GM23248 (cell line): ENCODE data around the gene TFF1. TPM values are rescaled to one million over a fixed set of nuclear protein-coding genes. Genes with fewer than 3 reads are reported as not detected.

Experiments
- DNase-seq: peaks from one replicate; pipeline ENCODE4 v3.0.0-alpha.2; 2015
- H2AFZ ChIP-seq: fragments of 200-600 bp; sonication (generic); 2 replicates; pipeline ENCODE4 v1.6.1; 2016; ENCODE audit warnings: antibody characterized with exemption
- H3F3A ChIP-seq: fragments of 200-600 bp; sonication (generic); 2 replicates; pipeline ENCODE4 v1.6.1; 2016; ENCODE audit warnings: mild to moderate bottlenecking, antibody characterized with exemption, mixed run types; ENCODE audit not compliant: insufficient read depth
- H3K27ac ChIP-seq: fragments of 200-600 bp; sonication (generic); 2 replicates; pipeline ENCODE4 v1.5.1; 2016; ENCODE audit warnings: mild to moderate bottlenecking
- H3K27me3 ChIP-seq: fragments of 200-600 bp; sonication (generic); replicated peaks from 2 replicates; pipeline ENCODE4 v1.6.1; 2016; ENCODE audit warnings: mild to moderate bottlenecking; ENCODE audit not compliant: insufficient read depth
- H3K36me3 ChIP-seq: fragments of 200-600 bp; sonication (generic); 2 replicates; pipeline ENCODE4 v1.6.1; 2016; ENCODE audit warnings: low read depth, mild to moderate bottlenecking
- H3K4me1 ChIP-seq: fragments of 200-600 bp; sonication (generic); 2 replicates; pipeline ENCODE4 v1.6.1; 2016; ENCODE audit warnings: mild to moderate bottlenecking; ENCODE audit not compliant: insufficient read depth
- H3K4me2 ChIP-seq: fragments of 200-600 bp; sonication (generic); one replicate; pipeline ENCODE4 v1.6.1; 2016; ENCODE audit warnings: mild to moderate bottlenecking; ENCODE audit not compliant: unreplicated experiment
- H3K4me3 ChIP-seq: fragments of 200-600 bp; sonication (generic); 2 replicates; pipeline ENCODE4 v1.5.1; 2016; ENCODE audit warnings: mild to moderate bottlenecking
- H3K79me2 ChIP-seq: fragments of 200-600 bp; sonication (generic); 2 replicates; pipeline ENCODE4 v1.6.1; 2016; ENCODE audit warnings: mild to moderate bottlenecking; ENCODE audit not compliant: insufficient read depth
- H3K9ac ChIP-seq: fragments of 200-600 bp; sonication (generic); 2 replicates; pipeline ENCODE4 v1.6.1; 2016; ENCODE audit warnings: mild to moderate bottlenecking
- H3K9me2 ChIP-seq: fragments of 200-600 bp; sonication (generic); 2 replicates; pipeline ENCODE4 v1.6.1; 2016; ENCODE audit warnings: mixed run types, mild to moderate bottlenecking, moderate library complexity; ENCODE audit not compliant: insufficient read depth
- H3K9me3 ChIP-seq: fragments of 200-600 bp; sonication (generic); one replicate; pipeline ENCODE4 v1.6.1; 2017; ENCODE audit warnings: low read depth
- H4K20me1 ChIP-seq: fragments of 200-600 bp; sonication (generic); 2 replicates; pipeline ENCODE4 v1.6.0; 2016; ENCODE audit not compliant: insufficient read depth
- EZH2 ChIP-seq: fragments of 200-600 bp; sonication (generic); IDR thresholded peaks from 2 replicates; pipeline ENCODE4 v1.6.1; 2018; ENCODE audit warnings: antibody characterized with exemption, mild to moderate bottlenecking; ENCODE audit not compliant: insufficient read depth, poor library complexity, severe bottlenecking
- EZH2phosphoT487 ChIP-seq: fragments of 200-600 bp; sonication (generic); IDR thresholded peaks from 2 replicates; pipeline ENCODE4 v1.6.1; 2018; ENCODE audit warnings: antibody characterized with exemption, moderate library complexity, mild to moderate bottlenecking, low read depth; ENCODE audit not compliant: insufficient read depth
- WGBS, 2 experiments: methylation state at CpG; one replicate each; pipeline ENCODE4 v1.1.6; 2015 to 2017; ENCODE audit warnings: low lambda C conversion rate in 2 of 2, low coverage in 1 of 2; ENCODE audit errors: missing lambda C conversion rate in 2 of 2; 5-methylcytosine and 5-hydroxymethylcytosine counted together
- in situ Hi-C: fragments of 300-500 bp; cut with MboI; formaldehyde crosslinking; loops from 2 replicates; pipeline ENCODE4 v1.15.0; 2020
- polyA plus RNA-seq: library from polyadenylated mRNA; unstranded; fragments of >200 nt; fragmentation: Nextera tagmentation; extraction: Ambion mirVana; gene quantifications from 2 replicates; pipeline ENCODE4 v1.2.1, GENCODE V29; 2016
- total RNA-seq: library from RNA; depleted of rRNA; stranded (reverse); fragments of >200 nt; shearing (Covaris generic); gene quantifications from 2 replicates; pipeline ENCODE4 v1.2.3, GENCODE V29; 2014

Gene TFF1
- total and polyA plus RNA-seq, 2 experiments from 2014 or later = not detected

DNA sequence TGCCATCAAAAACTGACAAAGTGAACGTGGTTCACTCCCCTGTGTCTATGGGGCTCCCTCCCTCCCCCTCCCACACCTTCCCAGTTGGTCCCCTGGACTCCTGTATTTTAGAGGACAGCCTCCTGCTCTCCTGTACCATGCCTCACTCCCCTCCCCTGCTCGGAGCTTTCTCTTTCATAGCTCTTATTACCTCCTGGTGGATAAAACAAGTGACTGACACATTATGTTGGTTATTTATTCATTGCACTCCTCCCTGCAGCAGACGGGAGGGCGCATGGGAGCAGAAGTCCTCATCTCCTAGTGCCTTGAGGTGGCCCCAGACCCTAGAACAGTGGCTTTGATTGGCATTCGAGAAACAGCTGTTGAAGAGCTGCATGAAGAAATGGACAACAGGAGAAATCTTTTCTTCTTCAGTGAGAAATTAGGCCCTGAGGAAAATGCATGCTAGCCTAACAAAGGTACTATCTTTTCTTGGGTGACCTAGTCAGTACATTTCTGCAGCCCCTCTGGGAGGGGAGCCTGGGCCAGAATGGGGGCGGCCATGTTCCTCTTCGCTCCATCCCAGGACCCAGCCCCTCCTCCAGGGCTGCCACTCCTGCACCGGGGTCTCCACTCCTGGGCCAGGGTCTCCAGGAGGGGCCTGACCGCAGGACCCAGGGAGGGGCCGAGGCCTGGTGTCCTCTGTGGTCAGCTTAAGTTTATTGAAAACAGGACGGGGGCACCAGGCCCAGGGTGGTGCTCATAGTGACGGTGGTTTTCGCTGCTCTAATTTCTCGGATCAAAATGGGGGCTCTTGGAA lies 1.2 kb upstream of the TFF1 start:
- no peaks in the 10 kb centered on the region for H3K9me3 ChIP-seq
- 51 to 56% methylated on average over 13 to 14 of the region's 14 CpGs for WGBS, 2 experiments
- no peaks in the 10 kb centered on the region for H3K9me2 ChIP-seq
- H2AFZ ChIP-seq = no peak overlapping the region
- H3K79me2 ChIP-seq = no peaks in the 10 kb centered on the region
- H3K4me3 ChIP-seq = no peak overlapping the region
- H4K20me1 ChIP-seq = no peaks in the 10 kb centered on the region
- H3K27me3 ChIP-seq = no peaks in the 10 kb centered on the region
- H3K36me3 ChIP-seq = no peaks in the 10 kb centered on the region
- H3K4me1 ChIP-seq = no peaks in the 10 kb centered on the region
- no peaks in the 10 kb centered on the region for H3F3A ChIP-seq
- TF ChIP-seq EZH2phosphoT487 = no peak
- no peak overlapping the region for H3K27ac ChIP-seq
- H3K4me2 ChIP-seq = no peak overlapping the region
- no peak overlapping the region for H3K9ac ChIP-seq
- no peak for DNase-seq
- in situ Hi-C loops = no loop called here

DNA sequence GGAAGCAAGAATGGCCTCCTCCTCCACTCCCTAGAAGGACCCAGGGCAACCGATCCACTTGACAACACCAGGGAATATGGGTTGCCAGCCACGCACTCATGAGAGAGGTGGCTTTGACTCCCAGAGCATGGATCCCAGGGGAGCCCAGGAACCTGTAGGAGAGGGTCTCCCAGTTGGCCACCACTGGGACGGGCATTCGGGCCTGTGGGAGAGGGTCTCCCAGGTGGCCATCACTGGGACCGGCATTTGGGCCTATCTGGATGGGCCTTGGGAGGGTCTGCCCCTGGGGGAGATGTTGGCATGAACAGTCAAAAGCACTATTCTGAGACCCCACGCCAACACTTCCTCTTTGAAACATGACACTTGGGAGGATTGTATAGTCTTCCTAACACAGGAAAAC lies 565 bp downstream of the TFF1 start:
- Histone ChIP-seq H3K9me2 (no peaks in the 10 kb centered on the region), H3F3A (no peaks in the 10 kb centered on the region), H3K27me3 (0 out of 2 replicates have a peak, but pooled peaks cover 2% of the 10 kb centered on the region), H3K9ac (no peak overlapping the region), H3K4me1 (no peaks in the 10 kb centered on the region), H3K27ac (no peak overlapping the region), H4K20me1 (no peaks in the 10 kb centered on the region), H2AFZ (no peak overlapping the region), H3K4me3 (no peak overlapping the region), H3K36me3 (no peaks in the 10 kb centered on the region), H3K4me2 (no peak overlapping the region), H3K79me2 (no peaks in the 10 kb centered on the region), H3K9me3 (no peaks in the 10 kb centered on the region)
- TF ChIP-seq EZH2 (no peak), EZH2phosphoT487 (no peak)
- in situ Hi-C loops = no loop called here
- DNase-seq = no peak
- WGBS, 2 experiments = 38 to 42% methylated on average over 6 of the region's 6 CpGs

DNA sequence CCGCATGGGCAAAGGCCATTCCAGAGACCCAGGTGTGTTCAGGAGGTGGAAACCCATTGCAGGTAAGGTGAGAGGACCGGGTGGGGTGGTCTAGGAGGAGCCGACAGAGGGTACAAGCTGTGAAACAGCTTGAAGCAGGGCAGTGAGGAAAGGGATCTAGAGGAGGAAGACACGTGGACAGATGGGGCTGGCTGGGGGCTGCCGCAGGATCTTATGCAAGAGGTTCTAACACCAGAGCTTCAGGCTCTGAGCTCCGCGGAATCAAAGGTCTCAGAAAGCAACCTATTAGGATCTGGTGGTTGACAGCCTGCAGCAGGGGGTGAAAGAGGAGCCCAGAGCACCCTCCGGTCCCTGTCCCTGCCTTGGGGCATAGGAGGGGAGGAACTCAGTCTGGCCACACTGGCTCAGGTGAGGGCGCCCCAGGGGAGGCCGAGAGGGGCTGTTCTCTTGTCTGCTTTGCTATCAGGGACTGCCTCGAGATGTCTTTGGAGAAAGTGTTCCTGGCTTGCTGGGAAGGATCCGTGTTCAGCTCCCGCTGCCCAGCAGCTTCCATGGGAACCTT lies 1.9 kb downstream of the TFF1 start:
- WGBS, 2 experiments = 48 to 51% methylated on average over 13 of the region's 13 CpGs
- TF ChIP-seq EZH2 = no peak
- no peak for TF ChIP-seq EZH2phosphoT487
- Histone ChIP-seq H3K27me3 (0 out of 2 replicates have a peak, but pooled peaks cover 2% of the 10 kb centered on the region), H3F3A (no peaks in the 10 kb centered on the region), H4K20me1 (no peaks in the 10 kb centered on the region), H3K27ac (no peak overlapping the region), H3K9ac (no peak overlapping the region), H3K36me3 (no peaks in the 10 kb centered on the region), H3K4me2 (no peak overlapping the region), H3K4me1 (no peaks in the 10 kb centered on the region), H3K9me3 (no peaks in the 10 kb centered on the region), H3K9me2 (no peaks in the 10 kb centered on the region), H3K4me3 (no peak overlapping the region), H2AFZ (no peak overlapping the region), H3K79me2 (no peaks in the 10 kb centered on the region)
- DNase-seq = no peak
- in situ Hi-C loops = no loop called here

DNA sequence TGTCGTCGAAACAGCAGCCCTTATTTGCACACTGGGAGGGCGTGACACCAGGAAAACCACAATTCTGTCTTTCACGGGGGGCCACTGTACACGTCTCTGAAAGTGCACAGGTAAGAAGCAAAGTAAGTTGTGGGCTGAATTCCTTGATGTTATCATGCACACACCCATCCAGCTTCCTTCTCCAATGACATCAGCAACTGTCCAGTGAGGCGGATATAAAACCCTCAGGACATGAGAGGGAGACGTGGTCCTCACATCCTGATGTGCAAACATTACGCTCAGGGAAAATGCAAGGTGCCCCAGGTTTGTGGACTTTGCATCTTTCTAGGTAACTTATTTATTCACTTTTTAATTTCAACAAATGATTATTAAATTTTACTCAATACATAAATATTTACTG lies 3.0 kb downstream of the TFF1 start:
- in situ Hi-C loops = no loop called here
- H3K4me3 ChIP-seq = no peak overlapping the region
- H3K36me3 ChIP-seq = no peaks in the 10 kb centered on the region
- no peaks in the 10 kb centered on the region for H3K4me1 ChIP-seq
- no peak overlapping the region for H3K4me2 ChIP-seq
- H3K27ac ChIP-seq = no peak overlapping the region
- no peaks in the 10 kb centered on the region for H4K20me1 ChIP-seq
- H3K9me3 ChIP-seq = no peaks in the 10 kb centered on the region
- no peaks in the 10 kb centered on the region for H3K9me2 ChIP-seq
- no peaks in the 10 kb centered on the region for H3F3A ChIP-seq
- no peak for DNase-seq
- H3K9ac ChIP-seq = no peak overlapping the region
- no peak for TF ChIP-seq EZH2phosphoT487
- no peak for TF ChIP-seq EZH2
- WGBS, 2 experiments = 55 to 63% methylated on average over 8 of the region's 8 CpGs
- no peak overlapping the region for H2AFZ ChIP-seq
- no peaks in the 10 kb centered on the region for H3K79me2 ChIP-seq
- H3K27me3 ChIP-seq = 0 out of 2 replicates have a peak, but pooled peaks cover 2% of the 10 kb centered on the region
